Tibial nerve (tissue), 3 donors: ENCODE measurements around the gene PROM1.

ENCODE experiments used
- POLR2A ChIP-seq, 2 donors: fragments of 450-650 bp; IDR thresholded peaks; one replicate each; pipeline ENCODE4 v1.6.1; 2017; ENCODE audit warnings: antibody characterized with exemption in 2 of 2, mild to moderate bottlenecking in 2 of 2, moderate library complexity in 2 of 2
- TF ChIP-seq, protein P1 (sequence below), 5 experiments: fragments of 200-600 bp in 3 of 5; fragments of 450-650 bp in 2 of 5; sonication (generic) in 3 of 5; IDR thresholded peaks; one replicate each; pipeline ENCODE4 v1.5.1; 2016 to 2019; ENCODE audit warnings: antibody characterized with exemption in 5 of 5, mild to moderate bottlenecking in 3 of 5, moderate library complexity in 2 of 5

DNA sequence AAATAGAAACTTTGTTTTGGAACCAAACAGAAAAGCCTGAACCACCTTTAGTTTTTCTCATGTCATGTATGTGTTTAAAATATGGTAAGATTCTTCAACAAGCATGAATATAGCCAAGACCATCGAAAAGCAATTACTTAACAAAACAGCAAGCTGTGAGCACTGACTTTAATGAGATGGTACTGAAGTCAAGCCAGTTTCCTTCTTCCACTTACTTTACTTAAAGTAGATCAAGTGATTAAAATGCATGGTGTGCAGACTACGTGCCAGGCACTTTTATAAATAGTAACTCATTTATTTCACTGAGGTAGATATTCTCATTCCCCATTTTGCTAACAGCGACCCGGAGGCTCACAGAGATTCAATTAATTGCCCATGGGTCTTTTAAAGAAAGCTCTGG, 74.7 kb downstream of the PROM1 start:
- no peak for TF ChIP-seq POLR2A (IDR thresholded peaks at IDR 0.05)
- TF ChIP-seq, protein P1, sequence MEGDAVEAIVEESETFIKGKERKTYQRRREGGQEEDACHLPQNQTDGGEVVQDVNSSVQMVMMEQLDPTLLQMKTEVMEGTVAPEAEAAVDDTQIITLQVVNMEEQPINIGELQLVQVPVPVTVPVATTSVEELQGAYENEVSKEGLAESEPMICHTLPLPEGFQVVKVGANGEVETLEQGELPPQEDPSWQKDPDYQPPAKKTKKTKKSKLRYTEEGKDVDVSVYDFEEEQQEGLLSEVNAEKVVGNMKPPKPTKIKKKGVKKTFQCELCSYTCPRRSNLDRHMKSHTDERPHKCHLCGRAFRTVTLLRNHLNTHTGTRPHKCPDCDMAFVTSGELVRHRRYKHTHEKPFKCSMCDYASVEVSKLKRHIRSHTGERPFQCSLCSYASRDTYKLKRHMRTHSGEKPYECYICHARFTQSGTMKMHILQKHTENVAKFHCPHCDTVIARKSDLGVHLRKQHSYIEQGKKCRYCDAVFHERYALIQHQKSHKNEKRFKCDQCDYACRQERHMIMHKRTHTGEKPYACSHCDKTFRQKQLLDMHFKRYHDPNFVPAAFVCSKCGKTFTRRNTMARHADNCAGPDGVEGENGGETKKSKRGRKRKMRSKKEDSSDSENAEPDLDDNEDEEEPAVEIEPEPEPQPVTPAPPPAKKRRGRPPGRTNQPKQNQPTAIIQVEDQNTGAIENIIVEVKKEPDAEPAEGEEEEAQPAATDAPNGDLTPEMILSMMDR (IDR thresholded peaks at IDR 0.05): no peak
